Measurements from ENCODE around the gene FBXW4.

Gene FBXW4

DNA sequence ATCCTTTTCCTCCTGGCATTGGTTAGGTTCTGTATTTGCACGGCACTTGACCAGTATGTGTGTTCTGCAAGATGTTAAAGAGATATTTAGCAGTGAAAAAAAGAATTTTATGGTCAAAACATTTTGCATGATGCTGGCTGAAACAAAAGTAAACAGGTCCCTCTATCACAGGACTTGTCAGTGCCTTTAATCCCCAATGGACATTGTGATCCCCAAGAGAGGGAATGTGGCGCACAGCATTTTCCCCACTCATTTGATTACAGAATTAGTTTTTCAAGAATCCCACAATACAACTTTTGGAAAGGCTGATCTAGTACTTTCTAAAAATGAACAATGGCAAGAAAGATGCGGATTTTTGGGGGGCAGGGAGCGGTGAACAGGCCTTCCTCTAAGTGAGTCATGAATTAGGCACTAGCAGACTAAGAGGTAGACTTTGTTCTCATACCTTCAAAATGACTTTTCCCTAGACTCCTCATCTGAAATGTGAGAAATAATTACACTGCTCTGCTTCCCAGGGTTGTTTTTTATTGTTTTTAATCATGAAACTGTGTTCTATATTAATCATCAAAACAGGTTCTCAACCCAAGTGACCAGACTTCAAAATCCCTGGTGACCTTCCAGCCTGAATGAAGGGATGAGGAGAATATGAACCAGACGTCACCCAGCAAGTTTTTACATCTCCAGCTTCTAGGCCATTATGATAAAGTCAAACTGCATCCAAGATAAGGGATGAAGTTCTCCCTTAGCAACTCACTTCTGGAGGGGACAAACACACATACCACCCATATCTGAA is 8.6 kb downstream of the FBXW4 start:
- Histone ChIP-seq H3K4ac (ENCODE audit: low read depth, low read length) (no peak overlapping the region), H2BK15ac (replicated peaks; ENCODE audit: low read depth) (no peak overlapping the region)
- no peak for DNase-seq

GRCh38 chr10:101684782-101685181 is 10.2 kb downstream of the FBXW4 start:
- Histone ChIP-seq H2BK5ac (ENCODE audit: low read length) (no peak overlapping the region), H2BK120ac (ENCODE audit: low read depth, low read length) (no peak overlapping the region), H2AK5ac (ENCODE audit: low read length) (no peak overlapping the region), H3K79me2 (ENCODE audit: control insufficient read depth, insufficient read depth, low read length) (no peaks in the 10 kb centered on the region), H4K8ac (ENCODE audit: low read depth, low read length) (no peak overlapping the region), H3K36me3 (ENCODE audit: control insufficient read depth, insufficient read depth, low read length) (no peaks in the 10 kb centered on the region), H4K5ac (ENCODE audit: low read length) (no peak overlapping the region), H2BK15ac (replicated peaks; ENCODE audit: low read depth) (no peak overlapping the region), H3K4me3 (ENCODE audit: low read length) (no peak overlapping the region), H3K27me3 (ENCODE audit: insufficient read depth, low read length, poor library complexity) (no peaks in the 10 kb centered on the region), H3K9ac (ENCODE audit: low read length) (no peak overlapping the region), H3K18ac (ENCODE audit: low read length) (no peak overlapping the region), H3K27ac (ENCODE audit: low read depth, low read length) (no peak overlapping the region), H3K4ac (ENCODE audit: low read depth, low read length) (no peak overlapping the region), H3K23ac (ENCODE audit: low read length) (no peak overlapping the region), H3K56ac (ENCODE audit: low read length) (no peak overlapping the region), H3K4me2 (ENCODE audit: low read length) (no peak overlapping the region), H3K79me1 (ENCODE audit: low read length) (peaks cover 4% of the 10 kb centered on the region), H3K4me1 (ENCODE audit: control insufficient read depth, low read depth, low read length) (no peaks in the 10 kb centered on the region)
- DNase-seq, result no peak
- WGBS (ENCODE audit: extremely low coverage, insufficient coverage, low lambda C conversion rate), result no CpG with 5 or more reads among the region's 1 CpG

More for the DNA sequence above, 8.6 kb downstream of the FBXW4 start:
- Histone ChIP-seq H2AK5ac (ENCODE audit: low read length) (no peak overlapping the region), H4K8ac (ENCODE audit: low read depth, low read length) (no peak overlapping the region), H3K36me3 (ENCODE audit: control insufficient read depth, insufficient read depth, low read length) (no peaks in the 10 kb centered on the region), H3K4me3 (ENCODE audit: low read length) (no peak overlapping the region), H2BK120ac (ENCODE audit: low read depth, low read length) (no peak overlapping the region), H3K9ac (ENCODE audit: low read length) (no peak overlapping the region), H2BK5ac (ENCODE audit: low read length) (no peak overlapping the region), H3K4me2 (ENCODE audit: low read length) (no peak overlapping the region), H3K79me1 (ENCODE audit: low read length) (peaks cover 10% of the 10 kb centered on the region), H3K27me3 (ENCODE audit: insufficient read depth, low read length, poor library complexity) (no peaks in the 10 kb centered on the region), H3K23ac (ENCODE audit: low read length) (no peak overlapping the region), H3K56ac (ENCODE audit: low read length) (no peak overlapping the region), H4K5ac (ENCODE audit: low read length) (no peak overlapping the region), H3K18ac (ENCODE audit: low read length) (no peak overlapping the region), H3K79me2 (ENCODE audit: control insufficient read depth, insufficient read depth, low read length) (no peaks in the 10 kb centered on the region), H3K4me1 (ENCODE audit: control insufficient read depth, low read depth, low read length) (peaks cover 3% of the 10 kb centered on the region), H3K27ac (ENCODE audit: low read depth, low read length) (no peak overlapping the region)
- WGBS (ENCODE audit: extremely low coverage, insufficient coverage, low lambda C conversion rate), result no CpG with 5 or more reads among the region's 5 CpGs

GRCh38 chr10:101683276-101683675 is 11.7 kb downstream of the FBXW4 start:
- no peak overlapping the region for H3K18ac ChIP-seq (ENCODE audit: low read length)
- H3K4me3 ChIP-seq (ENCODE audit: low read length), result no peak overlapping the region
- H3K4me1 ChIP-seq (ENCODE audit: control insufficient read depth, low read depth, low read length), result no peaks in the 10 kb centered on the region
- H4K5ac ChIP-seq (ENCODE audit: low read length), result no peak overlapping the region
- no peaks in the 10 kb centered on the region for H3K79me2 ChIP-seq (ENCODE audit: control insufficient read depth, insufficient read depth, low read length)
- no peak overlapping the region for H2BK120ac ChIP-seq (ENCODE audit: low read depth, low read length)
- H3K23ac ChIP-seq (ENCODE audit: low read length), result no peak overlapping the region
- H2BK15ac ChIP-seq (replicated peaks; ENCODE audit: low read depth), result no peak overlapping the region
- DNase-seq, result peak; percentile 45
- peaks cover 4% of the 10 kb centered on the region for H3K79me1 ChIP-seq (ENCODE audit: low read length)
- H2BK5ac ChIP-seq (ENCODE audit: low read length), result no peak overlapping the region
- H3K27me3 ChIP-seq (ENCODE audit: insufficient read depth, low read length, poor library complexity), result no peaks in the 10 kb centered on the region
- no peak overlapping the region for H3K9ac ChIP-seq (ENCODE audit: low read length)
- H4K8ac ChIP-seq (ENCODE audit: low read depth, low read length), result no peak overlapping the region
- H3K4ac ChIP-seq (ENCODE audit: low read depth, low read length), result no peak overlapping the region
- no peak overlapping the region for H3K4me2 ChIP-seq (ENCODE audit: low read length)
- no peaks in the 10 kb centered on the region for H3K36me3 ChIP-seq (ENCODE audit: control insufficient read depth, insufficient read depth, low read length)
- no CpG with 5 or more reads among the region's 3 CpGs for WGBS (ENCODE audit: extremely low coverage, insufficient coverage, low lambda C conversion rate)
- H2AK5ac ChIP-seq (ENCODE audit: low read length), result no peak overlapping the region
- H3K56ac ChIP-seq (ENCODE audit: low read length), result no peak overlapping the region
- H3K27ac ChIP-seq (ENCODE audit: low read depth, low read length), result no peak overlapping the region

DNA sequence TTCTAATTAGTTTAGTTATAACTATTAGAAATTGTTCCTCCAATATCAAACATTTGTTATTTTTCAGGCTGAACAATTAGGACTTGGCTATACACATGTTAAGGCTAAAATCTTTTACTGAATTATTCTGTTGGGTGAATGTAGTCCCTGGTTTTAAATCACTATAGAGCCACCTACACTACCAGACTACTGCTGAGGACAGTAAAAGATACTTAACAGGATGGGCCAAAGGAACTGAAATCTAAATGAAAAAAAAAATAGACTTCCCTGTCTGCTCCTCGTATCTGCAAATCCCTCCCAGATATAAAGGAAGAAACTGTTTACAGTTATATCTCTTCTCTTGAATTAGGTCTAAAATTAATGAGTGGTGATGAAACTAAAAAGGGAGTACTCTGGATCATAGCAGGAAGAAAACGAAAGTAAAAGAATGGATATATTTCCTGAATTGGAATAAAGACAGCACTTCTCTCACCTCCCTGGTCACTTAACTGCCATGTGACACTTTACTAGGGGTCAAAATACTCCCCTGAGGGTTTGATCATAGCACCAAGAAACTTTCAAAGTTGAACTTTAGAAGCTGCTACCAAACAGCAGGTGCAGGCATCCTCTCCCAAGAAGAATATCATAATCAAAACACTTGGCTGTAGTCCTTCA is 12.7 kb downstream of the FBXW4 start:
- Histone ChIP-seq H3K4ac (ENCODE audit: low read depth, low read length) (no peak overlapping the region), H3K18ac (ENCODE audit: low read length) (no peak overlapping the region), H2BK5ac (ENCODE audit: low read length) (no peak overlapping the region), H2BK120ac (ENCODE audit: low read depth, low read length) (no peak overlapping the region), H4K8ac (ENCODE audit: low read depth, low read length) (no peak overlapping the region), H3K36me3 (ENCODE audit: control insufficient read depth, insufficient read depth, low read length) (no peaks in the 10 kb centered on the region), H3K79me2 (ENCODE audit: control insufficient read depth, insufficient read depth, low read length) (no peaks in the 10 kb centered on the region), H3K4me2 (ENCODE audit: low read length) (no peak overlapping the region), H3K56ac (ENCODE audit: low read length) (no peak overlapping the region), H3K27me3 (ENCODE audit: insufficient read depth, low read length, poor library complexity) (no peaks in the 10 kb centered on the region), H3K4me1 (ENCODE audit: control insufficient read depth, low read depth, low read length) (no peaks in the 10 kb centered on the region), H3K27ac (ENCODE audit: low read depth, low read length) (no peak overlapping the region), H3K9ac (ENCODE audit: low read length) (no peak overlapping the region), H3K23ac (ENCODE audit: low read length) (no peak overlapping the region), H2AK5ac (ENCODE audit: low read length) (no peak overlapping the region), H2BK15ac (replicated peaks; ENCODE audit: low read depth) (no peak overlapping the region), H3K4me3 (ENCODE audit: low read length) (no peak overlapping the region), H4K5ac (ENCODE audit: low read length) (no peak overlapping the region), H3K79me1 (ENCODE audit: low read length) (no peaks in the 10 kb centered on the region)
- no peak for DNase-seq
- WGBS (ENCODE audit: extremely low coverage, insufficient coverage, low lambda C conversion rate), result no CpG with 5 or more reads among the region's 2 CpGs

DNA sequence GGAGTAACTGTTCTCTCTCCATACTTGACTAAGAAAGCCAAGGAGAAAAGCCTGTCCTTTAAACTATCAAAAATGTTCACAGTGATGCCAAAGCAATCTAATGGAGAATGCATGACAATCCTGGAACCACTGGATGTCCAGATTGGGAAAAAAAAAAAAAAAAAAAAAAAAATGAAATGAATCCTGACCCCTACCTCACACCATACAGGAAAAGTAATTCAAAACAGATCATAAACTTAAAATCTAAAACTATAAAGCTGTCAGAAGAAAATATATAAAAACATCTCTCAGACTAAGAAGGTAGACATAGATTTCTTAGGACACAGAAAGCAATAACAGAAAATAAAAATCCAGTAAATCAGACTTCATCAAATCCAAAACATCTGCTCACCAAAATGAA is 18.4 kb downstream of the FBXW4 start:
- Histone ChIP-seq H2AK5ac (ENCODE audit: low read length) (no peak overlapping the region), H3K4ac (ENCODE audit: low read depth, low read length) (no peak overlapping the region), H2BK15ac (replicated peaks; ENCODE audit: low read depth) (no peak overlapping the region), H4K8ac (ENCODE audit: low read depth, low read length) (no peak overlapping the region), H3K4me2 (ENCODE audit: low read length) (no peak overlapping the region), H2BK120ac (ENCODE audit: low read depth, low read length) (no peak overlapping the region), H3K36me3 (ENCODE audit: control insufficient read depth, insufficient read depth, low read length) (no peaks in the 10 kb centered on the region), H2BK5ac (ENCODE audit: low read length) (no peak overlapping the region), H3K18ac (ENCODE audit: low read length) (no peak overlapping the region), H3K23ac (ENCODE audit: low read length) (no peak overlapping the region), H4K5ac (ENCODE audit: low read length) (no peak overlapping the region), H3K27me3 (ENCODE audit: insufficient read depth, low read length, poor library complexity) (no peaks in the 10 kb centered on the region), H3K79me2 (ENCODE audit: control insufficient read depth, insufficient read depth, low read length) (no peaks in the 10 kb centered on the region), H3K4me1 (ENCODE audit: control insufficient read depth, low read depth, low read length) (no peaks in the 10 kb centered on the region), H3K27ac (ENCODE audit: low read depth, low read length) (no peak overlapping the region), H3K56ac (ENCODE audit: low read length) (no peak overlapping the region), H3K9ac (ENCODE audit: low read length) (no peak overlapping the region), H3K79me1 (ENCODE audit: low read length) (no peaks in the 10 kb centered on the region), H3K4me3 (ENCODE audit: low read length) (no peak overlapping the region)
- no peak for DNase-seq
